Lower lobe of right lung (tissue), 2 donors: ENCODE measurements around the gene PDE2A. TPM values are rescaled to one million over a fixed set of nuclear protein-coding genes. Genes with fewer than 3 reads are reported as not detected.

Experiments
- ATAC-seq, 2 donors: fragments of 200-7000 bp; cut with Tn5 transposase; one replicate each; pipeline ENCODE4 v1.9.1; 2020 to 2022; ENCODE audit warnings: mild to moderate bottlenecking in 2 of 2, moderate library complexity in 2 of 2
- DNase-seq: peaks from one replicate; pipeline ENCODE4 v3.0.0-alpha.2; 2020
- H3K27ac ChIP-seq: fragments of 200-600 bp; one replicate; pipeline ENCODE4 v1.8.0; 2022
- H3K27me3 ChIP-seq: fragments of 200-600 bp; one replicate; pipeline ENCODE4 v1.8.0; 2022; ENCODE audit warnings: low read depth
- H3K36me3 ChIP-seq: fragments of 200-600 bp; one replicate; pipeline ENCODE4 v1.8.0; 2022; ENCODE audit warnings: mild to moderate bottlenecking
- H3K4me1 ChIP-seq: fragments of 200-600 bp; one replicate; pipeline ENCODE4 v1.8.0; 2022
- H3K4me3 ChIP-seq: fragments of 200-600 bp; one replicate; pipeline ENCODE4 v1.8.0; 2022; ENCODE audit warnings: mild to moderate bottlenecking
- H3K9me3 ChIP-seq: fragments of 200-600 bp; one replicate; pipeline ENCODE4 v1.8.0; 2022
- CTCF ChIP-seq: fragments of 200-600 bp; IDR thresholded peaks from one replicate; pipeline ENCODE4 v1.8.0; 2022; ENCODE audit warnings: antibody characterized with exemption, mild to moderate bottlenecking
- intact Hi-C: fragments of 100-400 bp; cut with DNase I; formaldehyde crosslinking; loops from one replicate; pipeline ENCODE4 v1.11.0; 2022
- long read RNA-seq: library from polyadenylated mRNA; unstranded; transcript quantifications from one replicate; pipeline ENCODE4 v2.0.0, GENCODE V29; 2021
- total RNA-seq: library from RNA; stranded (reverse); fragmentation: NEBNext Ultra II Directional; extraction: Animal tissue kit (Norgen Biotek cat#: 25700); gene quantifications from one replicate; pipeline ENCODE4 v1.2.1, GENCODE V29; 2021
- donor health status: DM: no; HTN: yes; CAD: no; lungs with severe emphysema.

Gene PDE2A
- total RNA-seq: 19.5 TPM
- long read RNA-seq, full-length matches to known transcripts: 9 of 16 reads
- long read RNA-seq, partial matches to known transcripts: 2 of 16 reads
- long read RNA-seq, other reads (novel, unspliced or antisense): 5 of 16 reads

GRCh38 chr11:72673943-72674828 is at the start of gene PDE2A:
Gene PDE2A, minus strand, starts transcription at chr11:72674422. Its CDS starts 215 bp downstream, at chr11:72674207.
- intact Hi-C loops: no loop called here
- H3K4me1 ChIP-seq: no peaks in the 10 kb centered on the region
- no peak for DNase-seq
- ATAC-seq: peak in 1 of 2 donors; percentile 4
- H3K9me3 ChIP-seq: no peaks in the 10 kb centered on the region
- H3K4me3 ChIP-seq: no peak within 1 kb of the TSS
- no peak within 1 kb of the TSS for H3K27ac ChIP-seq
- TF ChIP-seq CTCF: no peak
- H3K36me3 ChIP-seq: no peaks in the 10 kb centered on the region
- H3K27me3 ChIP-seq: peaks cover 73% of the 10 kb centered on the region

GRCh38 chr11:72723508-72723907 is 49.3 kb upstream of the PDE2A start:
- DNase-seq (no peak), ATAC-seq (peak; percentile 1 to 18)
- Histone ChIP-seq H3K27me3 (no peaks in the 10 kb centered on the region), H3K27ac (peak overlapping the region; percentile 90), H3K4me3 (no peak overlapping the region), H3K9me3 (no peaks in the 10 kb centered on the region), H3K36me3 (peaks cover 32% of the 10 kb centered on the region), H3K4me1 (peaks cover 80% of the 10 kb centered on the region)
- intact Hi-C loops: no loop called here
- no peak for TF ChIP-seq CTCF

- H3K27me3 ChIP-seq: no peaks in the 10 kb centered on the region
- intact Hi-C loops: no loop called here
- H3K9me3 ChIP-seq: no peaks in the 10 kb centered on the region
- TF ChIP-seq CTCF: no peak
- H3K27ac ChIP-seq: peak overlapping the region; percentile 90
- DNase-seq: peak; percentile 91
- peaks cover 43% of the 10 kb centered on the region for H3K36me3 ChIP-seq
- peak overlapping the region; percentile 79 for H3K4me3 ChIP-seq
- H3K4me1 ChIP-seq: peaks cover 83% of the 10 kb centered on the region
- ATAC-seq: peak; percentile 86 to 87
These were observed 48.0 kb upstream of the PDE2A start for GRCh38 chr11:72722050-72722748.

GRCh38 chr11:72721689-72722049 is 47.4 kb upstream of the PDE2A start:
- ATAC-seq: peak; percentile 18 to 20
- intact Hi-C loops: no loop called here
- Histone ChIP-seq H3K4me3 (peak overlapping the region; percentile 79), H3K9me3 (no peaks in the 10 kb centered on the region), H3K36me3 (peaks cover 46% of the 10 kb centered on the region), H3K27ac (peak overlapping the region; percentile 90), H3K4me1 (peaks cover 88% of the 10 kb centered on the region), H3K27me3 (no peaks in the 10 kb centered on the region)
- DNase-seq: peak; percentile 75
- TF ChIP-seq CTCF: no peak

- Histone ChIP-seq H3K27ac (peak overlapping the region; percentile 90), H3K4me1 (peaks cover 92% of the 10 kb centered on the region), H3K9me3 (no peaks in the 10 kb centered on the region), H3K27me3 (no peaks in the 10 kb centered on the region), H3K36me3 (peaks cover 46% of the 10 kb centered on the region), H3K4me3 (peak overlapping the region; percentile 79)
- DNase-seq: no peak
- TF ChIP-seq CTCF: no peak
- no peak for ATAC-seq
- intact Hi-C loops: no loop called here
These were observed 47.1 kb upstream of the PDE2A start for GRCh38 chr11:72721276-72721675.
